HG03108 (cell line): ENCODE results near the gene SMARCD1.
A peak's percentile ranks its signal among the peaks of the same experiment; 100 is the strongest.

Experiments
- ATAC-seq: cut with Tn5 transposase; IDR thresholded peaks from one replicate; pipeline ENCODE4 v1.9.1; 2021; ENCODE audit warnings: moderate library complexity; ENCODE audit not compliant: unreplicated experiment

SMARCD1 gene

DNA sequence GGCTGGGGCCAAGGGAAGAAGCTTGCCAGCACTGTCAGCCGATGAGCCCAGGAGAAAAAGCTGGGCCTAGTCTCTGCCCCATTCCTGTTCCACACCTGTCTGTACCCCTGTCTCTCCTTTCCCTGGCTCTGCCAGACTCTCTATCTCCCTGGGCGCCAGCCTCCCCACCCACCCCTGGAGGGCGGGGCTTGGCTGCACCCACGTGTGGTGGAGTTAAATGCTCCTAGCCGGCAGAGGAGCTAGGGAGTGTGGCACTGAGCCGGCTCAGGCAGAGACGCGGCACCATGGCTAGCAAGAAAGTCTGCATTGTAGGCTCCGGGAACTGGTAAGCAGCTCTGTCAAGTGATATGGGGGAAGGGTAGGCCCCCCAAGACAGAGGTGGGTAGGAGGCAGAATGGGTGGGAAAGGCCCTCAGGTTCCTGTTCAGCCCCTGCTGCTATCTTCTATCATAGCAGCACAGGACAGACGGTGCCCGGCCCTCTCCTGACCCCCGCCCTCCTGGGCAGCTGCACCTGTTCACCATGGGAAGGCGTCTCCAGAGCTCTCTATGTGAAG is 18.7 kb downstream of the SMARCD1 start, which contains the start of gene GPD1:
TSS of gene GPD1 (plus strand) at position 242 of the 555 bp plus-strand sequence. CDS start at position 285, 43 bp downstream.
- ATAC-seq, result no peak

DNA sequence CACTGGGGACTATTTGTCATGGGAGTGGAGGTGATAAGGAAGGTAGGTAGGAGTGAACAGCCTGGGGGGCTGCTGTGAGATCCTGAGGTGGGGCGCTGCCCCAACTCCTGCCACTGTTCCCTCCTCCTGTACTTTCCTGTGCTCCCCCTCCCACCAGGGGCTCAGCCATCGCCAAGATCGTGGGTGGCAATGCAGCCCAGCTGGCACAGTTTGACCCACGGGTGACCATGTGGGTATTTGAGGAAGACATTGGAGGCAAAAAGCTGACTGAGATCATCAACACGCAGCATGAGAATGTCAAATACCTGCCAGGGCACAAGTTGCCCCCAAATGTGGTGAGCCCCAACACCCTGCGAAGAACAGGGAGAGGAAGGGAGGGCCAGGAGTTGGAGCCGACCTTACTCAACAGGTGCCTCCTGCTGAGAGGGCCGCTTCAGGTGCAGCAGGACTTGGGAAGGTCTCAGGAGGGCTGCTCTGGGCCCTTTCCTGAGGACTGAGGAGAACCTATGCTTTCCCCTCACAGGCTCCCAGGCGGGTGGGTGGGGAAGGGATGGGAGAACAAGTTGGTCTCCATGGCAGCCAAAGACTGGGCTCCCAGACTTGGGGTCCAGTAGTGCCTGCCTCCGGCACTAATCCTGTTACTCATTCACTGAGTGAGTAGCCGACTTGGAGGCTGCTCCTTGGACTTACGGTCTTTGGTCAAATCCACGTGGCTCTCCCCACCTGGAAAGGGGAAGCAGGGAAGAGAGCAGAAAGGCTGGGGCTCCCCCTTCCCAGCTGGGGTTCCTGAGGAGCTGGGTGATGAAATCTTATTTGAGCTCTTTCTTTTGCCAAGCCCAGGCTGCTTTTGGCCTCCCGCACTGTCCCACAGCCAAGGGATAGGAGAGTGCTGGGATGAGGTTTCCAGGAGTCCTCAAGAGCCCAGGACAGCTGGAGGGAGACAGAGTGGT is 19.6 kb downstream of the SMARCD1 start:
- no peak for ATAC-seq

GRCh38 chr12:50105913-50106450 is 20.8 kb downstream of the SMARCD1 start:
- no peak for ATAC-seq

- no peak for ATAC-seq
These were observed 21.8 kb downstream of the SMARCD1 start for GRCh38 chr12:50106907-50107306.

DNA sequence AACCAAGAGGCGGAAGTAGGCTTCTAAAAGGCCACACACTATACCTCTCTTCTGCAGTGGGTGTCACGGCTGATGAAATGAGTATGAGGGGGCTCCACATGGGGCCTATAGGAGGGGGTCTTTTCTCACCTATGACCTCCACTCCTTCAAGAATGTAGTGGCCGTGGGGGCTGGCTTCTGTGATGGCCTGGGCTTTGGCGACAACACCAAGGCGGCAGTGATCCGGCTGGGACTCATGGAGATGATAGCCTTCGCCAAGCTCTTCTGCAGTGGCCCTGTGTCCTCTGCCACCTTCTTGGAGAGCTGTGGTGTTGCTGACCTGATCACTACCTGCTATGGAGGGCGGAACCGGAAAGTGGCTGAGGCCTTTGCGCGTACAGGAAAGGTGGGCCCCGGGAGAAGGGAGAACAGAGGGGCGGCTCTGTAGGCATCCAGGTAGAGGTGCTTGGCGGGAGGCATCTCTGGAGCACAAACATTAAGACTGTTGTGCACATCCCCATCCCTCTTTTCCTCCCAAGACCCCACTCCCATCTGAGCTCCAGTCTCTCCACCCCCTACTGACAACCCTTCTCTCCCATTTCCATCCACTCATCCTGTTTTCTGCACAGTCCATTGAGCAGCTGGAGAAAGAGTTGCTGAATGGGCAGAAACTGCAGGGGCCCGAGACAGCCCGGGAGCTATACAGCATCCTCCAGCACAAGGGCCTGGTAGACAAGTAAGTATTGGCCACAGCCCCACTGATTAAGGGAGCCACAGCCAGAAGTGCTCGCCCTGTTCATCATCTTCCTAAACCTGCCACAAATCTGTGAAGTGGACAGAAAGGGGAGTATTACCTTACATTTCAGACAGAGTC is 22.5 kb downstream of the SMARCD1 start:
- no peak for ATAC-seq

- no peak for ATAC-seq
These were observed 24.2 kb downstream of the SMARCD1 start for GRCh38 chr12:50109319-50109718.

GRCh38 chr12:50110127-50110761 is 25.1 kb downstream of the SMARCD1 start:
- ATAC-seq, result no peak

- ATAC-seq, result peak; percentile 27
These were observed 25.7 kb downstream of the SMARCD1 start for GRCh38 chr12:50110762-50111351.

GRCh38 chr12:50111395-50111692 is 26.2 kb downstream of the SMARCD1 start:
- ATAC-seq, result no peak

- peak; percentile 77 for ATAC-seq
These were observed 26.7 kb downstream of the SMARCD1 start, which contains the start of gene COX14 for GRCh38 chr12:50111693-50112455. Gene COX14, plus strand, starts transcription at chr12:50112236. Its CDS starts 7,808 bp downstream, at chr12:50120044.

GRCh38 chr12:50112456-50113218 is 27.5 kb downstream of the SMARCD1 start:
- no peak for ATAC-seq

DNA sequence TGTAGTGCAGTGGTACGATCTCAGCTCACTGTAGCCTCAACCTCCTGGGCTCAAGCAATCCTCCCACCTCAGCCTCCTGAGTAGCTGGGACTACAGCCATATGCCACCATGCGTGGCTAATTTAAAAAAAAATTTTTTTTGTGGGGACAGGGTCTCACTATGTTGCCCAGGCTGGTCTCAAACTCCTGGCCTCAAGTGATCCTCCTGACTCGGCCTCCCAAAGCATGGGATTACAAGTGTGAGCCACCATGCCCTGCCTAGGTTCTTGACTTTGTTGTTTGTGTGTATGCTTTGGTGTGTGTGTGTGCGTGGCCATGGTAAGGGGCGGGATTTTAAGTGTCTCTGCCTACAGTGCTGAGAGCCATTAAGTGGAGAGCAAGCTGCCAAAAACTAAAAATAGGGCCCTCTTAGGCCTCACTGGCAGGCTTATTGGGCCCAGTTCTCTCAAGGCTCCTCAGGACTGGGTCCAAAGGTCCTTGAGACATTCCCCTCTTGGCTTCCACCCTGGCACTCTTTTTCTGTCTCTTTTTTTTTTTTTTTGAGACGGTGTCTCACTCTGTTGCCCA is 32.0 kb downstream of the SMARCD1 start:
- no peak for ATAC-seq

- no peak for ATAC-seq
These were observed 34.2 kb downstream of the SMARCD1 start for GRCh38 chr12:50119387-50119786.

DNA sequence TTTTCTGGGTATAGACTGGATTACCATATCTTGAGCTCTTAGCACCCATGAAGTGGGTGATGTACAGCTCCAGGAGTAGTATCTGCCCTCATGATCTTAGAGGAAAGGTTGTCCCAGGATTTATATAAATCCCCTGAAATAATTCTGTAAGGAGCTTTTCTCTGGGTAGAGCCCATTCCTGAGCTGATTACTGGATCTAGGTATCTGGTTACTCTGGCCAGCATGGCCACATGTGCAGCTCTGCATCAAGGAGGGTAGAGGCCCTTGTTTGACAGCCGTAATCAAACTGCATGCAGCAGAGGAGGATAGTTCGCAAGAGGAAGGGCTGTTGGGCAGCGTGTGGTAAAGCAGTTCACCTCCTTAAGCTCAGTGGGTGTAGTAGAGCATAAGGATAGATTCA is 35.4 kb downstream of the SMARCD1 start:
- ATAC-seq, result no peak

- ATAC-seq, result no peak
These were observed 35.8 kb downstream of the SMARCD1 start for GRCh38 chr12:50120953-50121352.

DNA sequence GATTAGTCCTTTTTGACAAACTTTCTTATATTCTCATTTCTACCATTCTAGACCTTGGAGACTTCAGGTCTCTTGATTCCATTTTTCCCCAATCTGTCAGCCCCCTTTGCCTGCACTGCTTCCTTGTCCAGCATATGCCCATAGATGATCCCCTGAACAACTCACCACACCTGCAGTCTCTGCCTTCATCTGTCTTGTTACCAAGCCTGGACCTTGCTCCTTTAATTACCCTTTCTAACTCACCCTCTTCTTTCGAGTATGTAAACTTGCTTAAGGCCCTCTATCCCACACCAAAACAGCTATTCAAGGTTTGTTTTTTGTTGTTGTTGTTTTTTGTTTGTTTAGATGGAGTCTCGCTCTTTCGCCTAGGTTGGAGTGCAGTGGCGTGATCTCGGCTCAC is 36.5 kb downstream of the SMARCD1 start:
- no peak for ATAC-seq

DNA sequence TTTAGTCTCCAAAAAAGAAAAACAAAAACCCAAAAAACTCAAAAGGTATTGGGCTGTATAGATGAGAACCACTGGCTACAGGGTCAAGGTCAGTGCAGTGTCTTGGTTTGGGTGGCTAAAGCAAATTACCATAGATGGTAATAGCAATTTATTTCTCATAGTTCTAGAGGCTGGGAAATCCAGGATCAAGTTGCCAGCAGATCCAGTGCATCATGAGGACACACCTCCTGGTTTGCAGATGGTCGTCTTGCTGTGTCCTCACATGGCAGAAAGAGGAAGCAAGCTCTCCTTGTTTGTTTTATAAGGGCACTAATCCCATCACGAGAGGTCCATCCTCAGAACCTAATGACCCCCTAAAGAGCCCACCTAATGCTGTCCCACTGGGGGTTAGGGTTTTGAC is 38.1 kb downstream of the SMARCD1 start:
- no peak for ATAC-seq

DNA sequence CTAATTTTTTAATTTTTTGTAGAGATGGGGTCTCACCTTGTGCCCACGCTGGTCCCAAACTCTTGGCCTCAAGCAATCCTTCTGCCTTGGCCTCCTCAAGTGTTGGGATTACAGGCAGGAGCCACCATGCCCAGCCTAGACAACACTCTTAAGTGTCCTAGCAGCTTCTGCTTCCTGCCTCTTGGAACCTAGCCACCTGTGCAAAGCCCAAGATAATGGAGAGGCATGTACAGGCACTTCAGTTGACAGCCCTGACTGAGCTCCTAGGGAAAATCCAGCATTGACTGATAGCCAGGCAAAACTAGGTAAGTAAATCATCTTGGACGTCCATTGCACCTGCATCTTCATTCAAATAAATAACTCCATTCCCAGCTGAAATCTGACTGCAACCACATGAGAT is 42.4 kb downstream of the SMARCD1 start:
- no peak for ATAC-seq
